ENCODE results near the gene CTAG1B. TPM values are rescaled to one million over a fixed set of nuclear protein-coding genes. Genes with fewer than 3 reads are reported as not detected.

Gene CTAG1B
- total and polyA plus RNA-seq, 2 of the 8 experiments (the other 6 are each of a cell fraction or from before 2014, with no cell fraction given) = not detected

DNA sequence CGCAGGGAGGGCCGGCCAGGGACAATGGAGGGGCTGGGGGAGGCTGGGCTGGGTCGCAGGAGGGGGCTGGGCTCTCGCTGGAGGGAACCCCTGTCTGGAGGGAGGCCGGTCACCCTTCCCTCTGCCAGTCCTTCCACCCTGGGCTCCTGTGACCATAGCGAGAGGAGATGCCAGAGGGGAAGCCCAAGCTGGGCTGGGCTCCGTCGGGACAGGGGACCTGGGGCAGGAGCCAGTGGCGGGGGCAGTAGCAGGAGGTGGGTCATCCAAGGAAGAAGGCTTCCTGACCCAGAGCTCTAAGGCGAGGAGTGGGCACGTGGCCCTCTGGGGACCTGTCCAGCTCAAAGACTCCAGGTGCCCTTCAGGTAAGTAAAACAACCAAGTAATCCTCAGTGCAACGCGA, 16.9 kb downstream of the CTAG1B start (continued):
- TF ChIP-seq BACH1 (IDR thresholded peaks at IDR 0.05; ENCODE audit: low read length) = no peak
- TF ChIP-seq CHD1 (IDR thresholded peaks at IDR 0.05; ENCODE audit: low read depth, low read length) = no peak
- no peak for TF ChIP-seq CTBP2 (IDR thresholded peaks at IDR 0.05; ENCODE audit: borderline replicate concordance, insufficient read depth, insufficient read length, low read length)
- TF ChIP-seq SAP30 (IDR thresholded peaks at IDR 0.05; ENCODE audit: insufficient read depth, insufficient replicate concordance, low read length) = no peak
- TF ChIP-seq ZNF274 (IDR thresholded peaks at IDR 0.05; ENCODE audit: borderline replicate concordance, extremely low read depth, low read length) = no peak
- no peak for TF ChIP-seq KDM4A (IDR thresholded peaks at IDR 0.05; ENCODE audit: low read depth, low read length, severe bottlenecking)
- TF ChIP-seq POLR2A (IDR thresholded peaks at IDR 0.05; ENCODE audit: control extremely low read depth in 1 of 2, low read depth in 2 of 2, low read length in 2 of 2) = no peak
